Measurements from ENCODE around the gene ZNF514.

GRCh38 chr2:95149397-95149984, 10.2 kb downstream of the ZNF514 start:
- TF ChIP-seq ATF7 (IDR thresholded peaks at IDR 0.05; ENCODE audit: low read depth): no peak
- no peak for TF ChIP-seq NFXL1 (IDR thresholded peaks at IDR 0.05; ENCODE audit: borderline replicate concordance)
